Kidney epithelial cell (primary cell): ENCODE results near the gene PSMD6. TPM values are rescaled to one million over a fixed set of nuclear protein-coding genes. Genes with fewer than 3 reads are reported as not detected.

ENCODE experiments used
- DNase-seq: peaks from one replicate; pipeline ENCODE4 v3.0.0-alpha.2; 2010; ENCODE audit warnings: low read depth
- H3K27me3 ChIP-seq: 2 replicates; pipeline ENCODE4 v1.6.0; 2011; ENCODE audit warnings: low read length; ENCODE audit not compliant: control insufficient read depth, insufficient read depth
- H3K36me3 ChIP-seq: 2 replicates; pipeline ENCODE4 v1.5.1; 2011; ENCODE audit warnings: low read length; ENCODE audit not compliant: control insufficient read depth, insufficient read depth
- H3K4me3 ChIP-seq: 2 replicates; pipeline ENCODE4 v1.5.1; 2011; ENCODE audit warnings: low read depth, mild to moderate bottlenecking, control low read depth, low read length
- total RNA-seq: library from RNA; depleted of rRNA; stranded (reverse); fragments of >200 nt; gene quantifications from 2 replicates; pipeline ENCODE4 v1.2.3, GENCODE V29; 2015
- TF ChIP-seq, protein P1 (sequence below): IDR thresholded peaks from 2 replicates; pipeline ENCODE4 v1.5.1; 2011; ENCODE audit warnings: mild to moderate bottlenecking, moderate library complexity, low read length, control low read depth, inconsistent platforms; ENCODE audit not compliant: insufficient read depth, poor library complexity, severe bottlenecking

The PSMD6 gene
- total RNA-seq, 1 donor from 2014 or later: 97.4 TPM

DNA sequence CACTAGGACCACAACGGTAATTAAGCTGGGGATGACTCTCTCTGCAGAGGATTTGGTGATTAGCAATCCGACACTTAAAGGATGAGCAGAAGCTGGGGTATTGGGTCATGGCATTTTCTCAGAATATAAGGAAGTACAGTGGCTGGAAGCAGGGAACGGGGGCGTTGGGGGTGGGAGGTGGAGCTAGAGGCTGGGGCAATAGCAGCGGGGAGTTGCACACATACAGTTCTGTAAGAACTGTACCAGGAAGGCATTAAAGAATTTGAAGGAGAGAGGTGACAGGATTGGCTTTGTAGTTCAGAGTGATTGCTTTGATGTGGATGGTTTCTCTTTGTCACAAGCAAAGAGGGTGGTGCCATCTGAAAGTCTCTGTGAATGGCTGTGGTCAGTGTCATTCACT, 28.2 kb downstream of the PSMD6 start:
- DNase-seq: no peak
- peaks cover 3% of the 10 kb centered on the region for H3K36me3 ChIP-seq
- TF ChIP-seq, protein P1, sequence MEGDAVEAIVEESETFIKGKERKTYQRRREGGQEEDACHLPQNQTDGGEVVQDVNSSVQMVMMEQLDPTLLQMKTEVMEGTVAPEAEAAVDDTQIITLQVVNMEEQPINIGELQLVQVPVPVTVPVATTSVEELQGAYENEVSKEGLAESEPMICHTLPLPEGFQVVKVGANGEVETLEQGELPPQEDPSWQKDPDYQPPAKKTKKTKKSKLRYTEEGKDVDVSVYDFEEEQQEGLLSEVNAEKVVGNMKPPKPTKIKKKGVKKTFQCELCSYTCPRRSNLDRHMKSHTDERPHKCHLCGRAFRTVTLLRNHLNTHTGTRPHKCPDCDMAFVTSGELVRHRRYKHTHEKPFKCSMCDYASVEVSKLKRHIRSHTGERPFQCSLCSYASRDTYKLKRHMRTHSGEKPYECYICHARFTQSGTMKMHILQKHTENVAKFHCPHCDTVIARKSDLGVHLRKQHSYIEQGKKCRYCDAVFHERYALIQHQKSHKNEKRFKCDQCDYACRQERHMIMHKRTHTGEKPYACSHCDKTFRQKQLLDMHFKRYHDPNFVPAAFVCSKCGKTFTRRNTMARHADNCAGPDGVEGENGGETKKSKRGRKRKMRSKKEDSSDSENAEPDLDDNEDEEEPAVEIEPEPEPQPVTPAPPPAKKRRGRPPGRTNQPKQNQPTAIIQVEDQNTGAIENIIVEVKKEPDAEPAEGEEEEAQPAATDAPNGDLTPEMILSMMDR: no peak
- no peak overlapping the region for H3K4me3 ChIP-seq
- H3K27me3 ChIP-seq: no peaks in the 10 kb centered on the region

DNA sequence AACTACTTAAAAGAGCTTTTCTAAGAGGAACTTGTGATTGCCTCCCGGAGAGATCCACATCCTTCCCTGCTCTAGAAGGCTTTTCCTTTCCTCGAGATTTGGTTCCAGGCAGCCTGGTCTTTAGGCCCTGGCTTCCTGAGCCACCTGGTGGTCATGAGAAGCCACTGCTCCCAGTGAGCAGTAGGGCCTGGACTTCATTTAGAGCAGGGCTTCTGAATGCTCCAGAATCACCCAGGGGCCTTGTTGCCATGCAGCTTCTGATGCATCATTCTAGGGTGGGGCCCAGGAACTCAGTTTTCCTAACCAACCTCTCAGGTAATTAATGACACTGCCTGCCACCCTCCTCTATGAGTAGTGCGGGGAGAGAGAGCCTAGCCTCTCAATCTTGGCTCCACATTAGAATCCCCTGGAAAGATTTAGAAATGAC, 29.6 kb downstream of the PSMD6 start:
- H3K27me3 ChIP-seq: no peaks in the 10 kb centered on the region
- TF ChIP-seq, protein P1: peak; percentile 95
- H3K36me3 ChIP-seq: peaks cover 3% of the 10 kb centered on the region
- no peak for DNase-seq
- H3K4me3 ChIP-seq: no peak overlapping the region

DNA sequence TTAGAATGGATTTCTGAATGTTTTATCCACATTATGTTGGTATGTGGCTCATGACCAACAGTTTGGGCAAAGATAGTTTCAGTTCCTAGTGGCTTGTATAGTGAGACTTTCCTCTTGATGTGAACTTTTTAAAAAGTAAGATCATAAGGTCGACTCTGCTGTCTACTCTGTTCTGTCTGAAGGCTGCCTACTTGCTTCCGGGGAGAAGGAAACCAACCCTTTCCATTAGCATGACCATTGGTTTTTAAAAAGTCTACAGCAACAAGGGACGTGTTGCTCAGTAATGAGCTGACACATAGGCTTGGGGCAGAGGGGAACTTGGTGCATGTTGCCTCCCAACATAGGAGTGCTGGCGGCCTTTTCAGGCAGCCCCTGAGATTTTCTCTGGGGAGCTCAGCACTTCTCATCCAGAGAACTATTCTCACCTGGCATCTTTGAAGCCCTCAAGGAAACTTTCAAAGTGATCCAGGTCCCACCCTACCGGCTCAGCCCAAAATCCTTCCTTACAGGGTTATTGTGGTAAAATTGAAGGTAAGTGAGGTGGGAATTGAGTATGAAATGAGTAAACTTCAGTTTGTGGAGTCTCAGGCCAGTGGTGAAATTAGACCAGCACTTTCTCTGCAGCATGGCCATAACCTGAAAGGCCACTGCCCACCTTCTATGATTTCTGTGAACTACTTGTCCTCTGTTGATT, 30.6 kb downstream of the PSMD6 start:
- Histone ChIP-seq H3K36me3 (peaks cover 3% of the 10 kb centered on the region), H3K4me3 (no peak overlapping the region), H3K27me3 (no peaks in the 10 kb centered on the region)
- TF ChIP-seq, protein P1: no peak
- no peak for DNase-seq

DNA sequence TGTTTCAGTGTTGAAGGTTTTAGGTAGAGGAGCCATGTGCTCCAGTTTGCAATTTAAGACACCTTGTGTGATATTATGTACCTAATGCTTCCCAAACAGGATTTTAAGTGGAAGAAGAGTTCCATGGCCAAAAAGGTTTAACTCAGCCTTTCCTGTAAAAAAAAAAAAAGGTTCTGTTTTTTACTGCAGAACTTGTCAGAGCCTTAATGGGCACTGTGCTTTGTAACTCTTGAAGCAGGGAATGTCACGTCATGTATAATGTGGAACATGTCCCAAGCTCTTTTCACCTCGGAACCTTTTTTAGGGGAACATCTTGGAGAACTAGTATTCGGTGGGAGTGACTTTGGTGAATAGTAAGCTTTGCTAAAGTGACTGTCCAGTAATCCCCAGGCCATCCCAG, 31.6 kb downstream of the PSMD6 start:
- TF ChIP-seq, protein P1: no peak
- peaks cover 3% of the 10 kb centered on the region for H3K36me3 ChIP-seq
- no peak for DNase-seq
- H3K27me3 ChIP-seq: no peaks in the 10 kb centered on the region
- no peak overlapping the region for H3K4me3 ChIP-seq

DNA sequence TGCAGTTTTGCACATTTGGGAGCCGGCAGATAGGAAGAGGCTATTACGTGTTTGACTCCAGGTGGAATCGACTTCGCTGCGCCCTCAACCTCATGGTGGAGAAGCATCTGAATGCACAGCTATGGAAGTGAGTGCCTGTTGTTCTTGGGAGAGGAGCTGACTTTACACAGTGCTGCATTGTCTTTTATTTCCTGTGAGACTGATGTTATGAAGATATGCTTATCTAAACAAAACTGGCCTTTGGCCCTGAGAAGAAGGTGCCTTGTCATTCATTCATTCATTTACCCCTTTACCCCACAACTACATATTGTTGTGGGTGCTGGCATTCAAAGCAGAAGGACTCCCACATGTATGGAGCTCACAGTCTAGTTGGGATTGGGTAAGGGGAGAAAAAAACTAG, 32.6 kb downstream of the PSMD6 start:
- Histone ChIP-seq H3K27me3 (no peaks in the 10 kb centered on the region), H3K36me3 (peaks cover 3% of the 10 kb centered on the region), H3K4me3 (no peak overlapping the region)
- DNase-seq: no peak
- TF ChIP-seq, protein P1: no peak

DNA sequence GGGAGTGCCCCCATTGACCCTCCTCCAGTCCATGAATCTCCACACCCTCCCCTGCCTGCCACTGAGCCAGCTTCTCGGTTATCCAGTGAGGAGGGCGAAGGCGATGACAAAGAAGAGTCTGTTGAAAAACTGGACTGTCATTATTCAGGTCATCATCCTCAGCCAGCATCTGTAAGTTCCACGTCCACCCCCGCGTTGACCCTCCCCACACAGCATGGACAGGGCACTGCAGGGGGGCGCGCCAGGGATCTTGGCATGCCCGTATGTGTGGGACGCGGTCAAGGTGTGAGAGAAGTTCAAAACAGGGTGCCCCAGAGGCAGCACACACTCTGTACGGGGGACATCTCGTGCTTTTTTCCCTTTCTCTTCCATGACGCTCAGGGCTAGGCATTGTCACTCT, 33.1 kb downstream of the PSMD6 start:
- Histone ChIP-seq H3K27me3 (no peaks in the 10 kb centered on the region), H3K4me3 (no peak overlapping the region), H3K36me3 (peaks cover 3% of the 10 kb centered on the region)
- TF ChIP-seq, protein P1: no peak
- DNase-seq: no peak
